ENCODE data around the gene ANKRD11. TPM values are rescaled to one million over a fixed set of nuclear protein-coding genes. Genes with fewer than 3 reads are reported as not detected.
A peak's percentile ranks its signal among the peaks of the same experiment; 100 is the strongest.

Gene ANKRD11
- total RNA-seq, 2 donors from 2014 or later: 118 to 159 TPM

DNA sequence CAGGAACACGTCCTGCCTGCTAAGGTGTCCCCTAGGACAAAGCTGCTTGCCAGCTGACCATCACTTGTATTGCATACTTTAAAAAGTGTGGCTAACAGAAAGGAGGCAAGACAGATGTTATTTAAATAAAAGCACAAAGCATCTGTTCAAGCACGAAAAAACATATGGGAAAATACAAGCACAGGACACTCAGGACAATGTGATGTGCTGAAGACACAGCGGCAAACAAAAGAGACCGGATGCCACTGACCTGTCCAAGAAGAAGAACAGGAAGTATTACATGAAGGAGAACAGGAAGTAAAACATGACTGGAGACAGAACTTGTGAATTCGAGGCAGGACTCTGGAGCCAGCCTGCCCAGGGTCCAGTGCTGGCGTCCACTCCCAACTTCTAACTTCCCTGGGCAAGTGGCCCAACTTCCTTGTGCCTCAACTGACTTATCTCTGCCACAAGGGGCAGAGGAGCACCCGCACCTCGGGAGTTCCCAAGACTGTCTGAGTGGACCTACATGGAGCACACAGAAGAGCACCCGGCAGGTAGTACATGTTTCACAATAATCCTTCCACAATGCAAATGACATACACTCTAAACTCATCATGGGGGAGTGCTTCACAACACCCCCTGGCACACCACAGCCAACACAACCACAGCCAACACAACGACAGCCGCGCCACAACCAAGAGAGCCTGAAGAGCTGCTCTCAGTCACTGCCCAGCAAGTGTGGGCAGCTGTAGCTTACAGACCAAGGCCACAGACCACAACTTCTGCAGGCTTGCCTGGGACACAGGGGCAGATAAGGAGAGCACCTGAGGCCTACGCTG is 36.6 kb downstream of the ANKRD11 start:
- H3K36me3 ChIP-seq (ENCODE audit: control insufficient read depth, insufficient read depth, low read length): peaks cover 8% of the 10 kb centered on the region
- Mint-ChIP-seq H3K9me3 (peaks cover 1% of the 10 kb centered on the region), H3K27me3 (ENCODE audit: insufficient read depth) (peaks cover 2% of the 10 kb centered on the region), H3K27ac (no peak overlapping the region), H3K4me1 (peaks cover 31% of the 10 kb centered on the region), H3K36me3 (ENCODE audit: low read depth) (peaks cover 19% of the 10 kb centered on the region), H3K4me3 (no peak overlapping the region)
- no peak overlapping the region for H3K9ac ChIP-seq (ENCODE audit: extremely low read depth, low read length, poor library complexity, severe bottlenecking)
- no peaks in the 10 kb centered on the region for H3K9me3 ChIP-seq (ENCODE audit: control insufficient read depth, low read length)
- DNase-seq: no peak
- no peaks in the 10 kb centered on the region for H3K27me3 ChIP-seq (ENCODE audit: control insufficient read depth, insufficient read depth, low read length, poor library complexity, severe bottlenecking)
- 92% methylated on average over 8 to 13 of the region's 13 CpGs for WGBS, 2 experiments (ENCODE audit: insufficient coverage in 1 of 2, insufficient read length in 1 of 2)
- TF ChIP-seq, protein P1, sequence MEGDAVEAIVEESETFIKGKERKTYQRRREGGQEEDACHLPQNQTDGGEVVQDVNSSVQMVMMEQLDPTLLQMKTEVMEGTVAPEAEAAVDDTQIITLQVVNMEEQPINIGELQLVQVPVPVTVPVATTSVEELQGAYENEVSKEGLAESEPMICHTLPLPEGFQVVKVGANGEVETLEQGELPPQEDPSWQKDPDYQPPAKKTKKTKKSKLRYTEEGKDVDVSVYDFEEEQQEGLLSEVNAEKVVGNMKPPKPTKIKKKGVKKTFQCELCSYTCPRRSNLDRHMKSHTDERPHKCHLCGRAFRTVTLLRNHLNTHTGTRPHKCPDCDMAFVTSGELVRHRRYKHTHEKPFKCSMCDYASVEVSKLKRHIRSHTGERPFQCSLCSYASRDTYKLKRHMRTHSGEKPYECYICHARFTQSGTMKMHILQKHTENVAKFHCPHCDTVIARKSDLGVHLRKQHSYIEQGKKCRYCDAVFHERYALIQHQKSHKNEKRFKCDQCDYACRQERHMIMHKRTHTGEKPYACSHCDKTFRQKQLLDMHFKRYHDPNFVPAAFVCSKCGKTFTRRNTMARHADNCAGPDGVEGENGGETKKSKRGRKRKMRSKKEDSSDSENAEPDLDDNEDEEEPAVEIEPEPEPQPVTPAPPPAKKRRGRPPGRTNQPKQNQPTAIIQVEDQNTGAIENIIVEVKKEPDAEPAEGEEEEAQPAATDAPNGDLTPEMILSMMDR (conservative IDR thresholded peaks at IDR 0.05): peak; percentile 68
- H3K4me3 ChIP-seq (ENCODE audit: low read length): no peak overlapping the region
- peaks cover 10% of the 10 kb centered on the region for H3K4me1 ChIP-seq (ENCODE audit: control insufficient read depth, insufficient read depth, low read length)
- H3K27ac ChIP-seq (ENCODE audit: low read depth, low read length): no peak overlapping the region

- H3K4me3 Mint-ChIP-seq: no peak overlapping the region
- H3K36me3 Mint-ChIP-seq (ENCODE audit: low read depth): peaks cover 15% of the 10 kb centered on the region
- peaks cover 33% of the 10 kb centered on the region for H3K4me1 Mint-ChIP-seq
- Histone ChIP-seq H3K27ac (ENCODE audit: low read depth, low read length) (no peak overlapping the region), H3K4me3 (ENCODE audit: low read length) (no peak overlapping the region), H3K4me1 (ENCODE audit: control insufficient read depth, insufficient read depth, low read length) (peaks cover 10% of the 10 kb centered on the region), H3K9ac (ENCODE audit: extremely low read depth, low read length, poor library complexity, severe bottlenecking) (no peak overlapping the region), H3K9me3 (ENCODE audit: control insufficient read depth, low read length) (no peaks in the 10 kb centered on the region), H3K27me3 (ENCODE audit: control insufficient read depth, insufficient read depth, low read length, poor library complexity, severe bottlenecking) (no peaks in the 10 kb centered on the region), H3K36me3 (ENCODE audit: control insufficient read depth, insufficient read depth, low read length) (peaks cover 4% of the 10 kb centered on the region)
- TF ChIP-seq, protein P1 (conservative IDR thresholded peaks at IDR 0.05): no peak
- no peak overlapping the region for H3K27ac Mint-ChIP-seq
- DNase-seq: no peak
- peaks cover 1% of the 10 kb centered on the region for H3K9me3 Mint-ChIP-seq
- 96 to 97% methylated on average over 5 to 6 of the region's 7 CpGs for WGBS, 2 experiments (ENCODE audit: insufficient coverage in 1 of 2, insufficient read length in 1 of 2)
- peaks cover 2% of the 10 kb centered on the region for H3K27me3 Mint-ChIP-seq (ENCODE audit: insufficient read depth)
These were observed 37.4 kb downstream of the ANKRD11 start for GRCh38 chr16:89452925-89453324.

DNA sequence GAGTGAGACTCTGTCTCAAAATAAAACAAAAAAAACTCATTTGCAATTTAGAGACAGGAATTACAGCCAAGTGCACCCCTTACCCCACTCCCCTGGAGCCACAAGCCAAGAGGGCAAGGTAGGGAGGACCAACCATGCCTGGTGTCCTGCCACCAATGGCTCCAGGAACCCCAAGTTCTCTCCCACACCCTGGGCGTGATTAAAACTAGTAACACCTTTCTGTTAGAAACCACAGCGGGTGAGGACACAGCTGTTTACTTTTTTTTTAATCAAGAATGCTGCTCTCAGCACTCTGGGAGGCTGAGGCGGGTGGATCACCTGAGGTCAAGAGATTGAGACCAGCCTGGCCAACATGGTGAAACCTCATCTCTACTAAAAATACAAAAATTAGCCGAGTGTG is 38.1 kb downstream of the ANKRD11 start:
- WGBS, 2 experiments (ENCODE audit: insufficient coverage in 1 of 2, insufficient read length in 1 of 2): 83 to 89% methylated on average over 1 to 4 of the region's 4 CpGs
- H3K36me3 Mint-ChIP-seq (ENCODE audit: low read depth): peaks cover 10% of the 10 kb centered on the region

More for the DNA sequence above, 38.1 kb downstream of the ANKRD11 start:
- Mint-ChIP-seq H3K27me3 (ENCODE audit: insufficient read depth) (peaks cover 2% of the 10 kb centered on the region), H3K4me1 (peaks cover 36% of the 10 kb centered on the region), H3K9me3 (peaks cover 1% of the 10 kb centered on the region), H3K4me3 (no peak overlapping the region), H3K27ac (no peak overlapping the region)
- Histone ChIP-seq H3K27ac (ENCODE audit: low read depth, low read length) (peak overlapping the region; percentile 8), H3K27me3 (ENCODE audit: control insufficient read depth, insufficient read depth, low read length, poor library complexity, severe bottlenecking) (no peaks in the 10 kb centered on the region), H3K4me3 (ENCODE audit: low read length) (no peak overlapping the region), H3K9ac (ENCODE audit: extremely low read depth, low read length, poor library complexity, severe bottlenecking) (no peak overlapping the region), H3K4me1 (ENCODE audit: control insufficient read depth, insufficient read depth, low read length) (peaks cover 10% of the 10 kb centered on the region), H3K36me3 (ENCODE audit: control insufficient read depth, insufficient read depth, low read length) (peaks cover under 1% of the 10 kb centered on the region), H3K9me3 (ENCODE audit: control insufficient read depth, low read length) (no peaks in the 10 kb centered on the region)
- TF ChIP-seq, protein P1 (conservative IDR thresholded peaks at IDR 0.05): no peak
- DNase-seq: no peak

Measured in endodermal cell (in vitro differentiated cells).